Stimulated activated CD8-positive, alpha-beta memory T cell treated with anti-CD3 and anti-CD28 coated beads, Interleukin-12 subunit alpha, Interleukin-12 subunit beta, amount 100 ng/mL, for 24 hours (primary cell): Measurements from ENCODE around the gene CCIN.
"Not testable (repeated sequence)": the region's sequence is repeated elsewhere in the genome, so short reads cannot be mapped to it uniquely, and the experiment has no call there.

Source experiments
- DNase-seq: peaks from one replicate; pipeline ENCODE4 v3.0.0-alpha.2; 2020; ENCODE audit errors: extremely low read depth

CCIN gene

GRCh38 chr9:36169166-36169565, at the start of gene CCIN:
TSS of gene CCIN (plus strand) at chr9:36169388. CDS start at chr9:36169503, 115 bp downstream.
- DNase-seq: no peak

GRCh38 chr9:36119476-36119875, 49.7 kb upstream of the CCIN start:
- no peak for DNase-seq

GRCh38 chr9:36120705-36121104, 48.5 kb upstream of the CCIN start:
- DNase-seq: no peak

GRCh38 chr9:36121971-36122370, 47.2 kb upstream of the CCIN start:
- DNase-seq: no peak

DNA sequence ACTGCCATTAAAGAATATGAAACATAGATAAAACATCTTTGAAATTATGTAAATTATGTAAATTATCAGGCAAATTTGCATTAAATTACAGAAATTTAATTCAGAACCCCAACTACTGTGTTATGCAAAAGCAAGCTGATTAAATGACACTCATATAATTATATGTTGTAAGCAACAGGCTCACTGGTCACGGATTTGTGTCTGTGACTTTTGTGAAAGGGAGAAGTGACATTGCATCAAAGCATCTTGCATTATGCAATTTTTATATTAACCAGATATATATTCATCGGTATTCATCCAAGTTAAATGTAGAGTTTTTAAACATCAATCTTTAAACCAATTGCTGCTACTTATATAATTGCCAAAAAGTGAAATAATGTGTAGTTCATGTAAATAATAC, 45.7 kb upstream of the CCIN start:
- DNase-seq: no peak

DNA sequence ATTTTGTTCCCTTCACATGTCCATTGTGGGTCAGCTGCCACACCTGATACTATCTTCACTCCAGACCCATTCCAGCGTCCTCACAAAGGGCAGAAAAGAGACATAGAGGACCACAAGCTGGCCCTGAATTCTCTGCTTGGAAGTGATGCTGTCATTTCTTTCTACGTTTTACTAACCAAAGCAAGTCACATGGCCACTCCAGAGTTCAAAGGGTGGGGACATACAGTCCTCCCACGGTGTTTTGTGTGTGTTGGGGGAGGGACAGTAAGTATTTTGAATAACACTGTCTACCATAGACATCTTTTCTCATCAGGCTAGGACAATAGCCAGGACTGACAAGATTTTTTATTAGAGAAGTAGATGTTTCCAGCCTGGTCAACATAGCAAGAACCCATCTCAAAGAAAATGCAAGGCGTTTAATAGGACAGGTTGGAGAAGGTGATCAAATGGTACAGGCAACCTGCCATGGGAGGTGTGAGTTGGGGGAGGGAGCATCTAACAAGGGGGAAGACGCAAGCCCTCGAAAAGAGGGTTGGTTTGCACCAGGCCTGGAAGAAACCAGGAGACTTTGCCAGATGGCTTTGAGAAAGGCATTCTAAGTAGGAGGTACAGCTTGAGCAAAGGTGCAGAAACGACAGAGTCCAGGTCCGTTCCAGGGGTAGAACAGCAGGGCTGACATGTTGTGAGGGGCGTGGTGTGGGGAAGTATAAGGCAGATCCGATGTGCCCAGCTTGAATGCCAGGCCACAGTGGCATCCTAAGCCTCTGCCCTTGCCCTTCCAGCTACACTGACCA, 43.9 kb upstream of the CCIN start:
- DNase-seq: no peak

GRCh38 chr9:36126016-36126730, 43.0 kb upstream of the CCIN start:
- no peak for DNase-seq

- DNase-seq: no peak
Observed at GRCh38 chr9:36127652-36128244, 41.4 kb upstream of the CCIN start.

- DNase-seq: no peak
Observed at GRCh38 chr9:36128349-36128748, 40.8 kb upstream of the CCIN start.

DNA sequence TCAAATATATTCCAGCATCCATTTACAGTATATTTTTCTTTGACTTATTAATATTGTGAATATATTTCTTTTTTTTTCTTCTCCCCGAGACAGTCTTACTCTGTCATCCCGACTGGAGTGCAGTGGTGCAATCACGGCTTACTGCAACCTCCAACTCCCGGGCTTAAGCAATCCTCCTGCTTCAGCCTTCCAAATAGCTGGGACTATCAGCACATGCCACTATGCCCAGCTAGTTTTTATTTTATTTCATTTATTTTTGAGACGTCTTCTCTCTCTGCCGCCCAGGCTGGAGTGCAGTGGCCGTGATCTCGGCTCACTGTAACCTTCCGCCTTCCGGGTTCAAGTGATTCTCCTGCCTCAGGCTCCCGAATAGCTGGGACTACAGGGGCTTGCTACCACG, 40.0 kb upstream of the CCIN start:
- no peak for DNase-seq

DNA sequence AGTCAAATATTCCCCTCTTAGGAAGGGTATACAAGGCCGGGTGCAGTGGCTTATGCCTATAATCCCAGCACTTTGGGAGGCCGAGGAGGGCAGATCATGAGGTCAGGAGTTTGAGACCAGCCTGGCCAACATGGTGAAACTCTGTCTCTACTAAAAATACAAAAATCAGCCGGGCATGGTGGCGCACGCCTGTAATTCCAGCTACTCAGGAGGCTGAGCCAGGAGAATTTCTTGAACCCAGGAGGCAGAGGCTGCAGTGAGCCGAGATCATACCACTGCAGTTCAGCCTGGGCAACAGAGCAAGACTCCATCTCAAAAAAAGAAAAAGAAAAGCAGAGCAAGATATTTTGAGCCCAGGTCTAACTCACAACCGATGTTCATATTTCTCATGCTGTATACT, 37.5 kb upstream of the CCIN start:
- DNase-seq: not testable (repeated sequence)

GRCh38 chr9:36132086-36132485, 37.1 kb upstream of the CCIN start:
- no peak for DNase-seq

DNA sequence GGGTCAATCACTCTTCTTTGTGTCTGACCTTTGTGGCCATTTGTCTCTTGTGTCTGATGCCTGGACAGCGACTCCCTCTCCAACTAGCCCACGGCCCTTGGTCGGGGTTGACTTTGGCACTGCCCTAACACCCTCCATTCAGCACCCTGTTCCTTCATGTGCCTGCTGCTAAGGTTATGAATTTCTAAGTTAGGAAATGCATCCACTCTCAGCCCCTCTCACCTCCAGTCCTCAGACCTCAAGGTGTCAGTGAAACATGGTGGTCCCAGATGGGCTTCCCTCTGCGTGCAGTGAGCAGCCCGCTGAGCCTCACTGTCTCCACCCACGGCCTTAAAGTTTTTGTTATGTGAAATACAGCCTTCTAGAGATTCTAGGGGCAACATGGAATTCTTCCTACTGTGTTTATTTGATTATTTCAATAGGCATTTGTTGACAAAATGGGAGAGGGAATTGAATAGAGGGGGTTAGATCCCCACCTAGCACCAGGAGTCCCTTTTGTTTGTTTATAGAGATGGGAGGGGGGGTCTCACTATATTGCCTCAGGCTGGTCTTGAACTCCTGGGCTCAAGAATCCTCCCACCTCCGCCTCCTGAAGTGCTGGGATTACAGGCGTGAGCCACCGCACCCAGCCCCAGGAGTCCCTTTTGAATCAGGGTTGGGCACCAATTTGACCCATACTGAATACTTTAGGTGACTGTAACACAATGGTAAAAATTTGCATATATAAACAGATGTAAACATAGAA, 34.3 kb upstream of the CCIN start:
- no peak for DNase-seq

- no peak for DNase-seq
Observed at GRCh38 chr9:36135741-36136271, 33.4 kb upstream of the CCIN start.

DNA sequence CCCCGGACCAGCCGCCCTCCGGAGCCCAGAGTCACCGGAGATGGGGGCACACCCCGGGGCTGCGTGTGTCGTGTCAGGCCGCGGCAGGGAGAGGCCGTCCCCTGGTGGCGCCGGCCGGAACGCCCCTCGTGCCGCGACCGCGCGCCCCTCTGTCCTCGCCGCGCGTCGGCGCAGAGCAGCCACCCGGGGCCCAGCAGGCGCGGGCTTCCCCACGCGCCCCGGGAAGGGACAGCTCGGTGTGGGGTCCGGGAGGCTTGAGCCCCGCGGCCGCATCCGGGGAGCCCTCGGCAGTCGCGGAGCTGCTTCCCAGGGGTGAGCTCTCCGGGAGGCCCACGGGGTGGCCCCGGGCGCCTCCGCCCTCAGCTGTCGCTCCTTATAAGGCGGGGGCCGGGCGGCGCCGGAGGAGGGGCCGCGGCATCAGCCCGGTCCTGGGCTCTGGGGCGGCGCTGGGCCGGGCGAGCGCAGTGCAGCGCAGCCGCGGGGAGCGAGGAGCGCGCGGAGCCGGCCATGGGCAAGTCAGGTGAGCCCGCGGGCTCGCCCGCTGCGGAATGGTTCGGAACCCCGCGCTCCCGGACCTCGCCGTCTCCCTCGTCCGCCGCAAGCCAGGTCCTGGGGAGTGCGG, 32.8 kb upstream of the CCIN start, which contains the start of gene GLIPR2:
Gene GLIPR2, plus strand, starts transcription at position 462 of the 622 bp plus-strand sequence. Its CDS starts 46 bp downstream, at position 508.
- DNase-seq: peak; percentile 37

- DNase-seq: no peak
Observed at GRCh38 chr9:36136894-36137391, 32.2 kb upstream of the CCIN start.

DNA sequence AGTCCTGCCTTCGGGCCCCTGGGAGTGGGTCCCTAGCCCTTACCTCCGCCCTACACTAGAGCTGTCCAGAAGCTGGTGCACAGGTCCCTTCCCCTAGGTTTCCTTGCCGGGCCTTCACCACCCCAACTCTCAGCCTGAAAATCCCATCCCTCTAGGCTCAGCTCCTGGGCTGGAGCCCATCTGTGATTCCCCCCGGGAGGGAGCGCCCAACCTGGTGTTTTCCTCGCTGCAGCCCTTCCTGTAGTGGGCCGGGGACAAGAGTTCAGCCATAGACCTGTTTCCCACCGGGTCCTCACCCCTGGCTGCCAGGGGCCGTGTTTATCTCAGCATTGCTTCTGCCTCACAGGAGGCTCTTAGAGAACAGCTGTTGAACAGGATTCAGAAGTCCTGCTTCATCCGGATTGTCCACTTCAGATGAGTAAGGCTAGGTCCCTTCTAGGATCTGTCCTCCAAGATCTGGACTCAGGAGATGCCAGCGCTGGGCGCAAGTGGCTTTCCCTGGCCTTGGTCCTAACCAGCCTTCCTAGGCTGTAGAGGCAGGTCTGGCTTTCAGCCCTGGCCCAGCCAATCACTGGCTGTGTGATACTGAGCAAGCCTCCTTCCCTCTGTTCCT, 31.7 kb upstream of the CCIN start:
- no peak for DNase-seq

DNA sequence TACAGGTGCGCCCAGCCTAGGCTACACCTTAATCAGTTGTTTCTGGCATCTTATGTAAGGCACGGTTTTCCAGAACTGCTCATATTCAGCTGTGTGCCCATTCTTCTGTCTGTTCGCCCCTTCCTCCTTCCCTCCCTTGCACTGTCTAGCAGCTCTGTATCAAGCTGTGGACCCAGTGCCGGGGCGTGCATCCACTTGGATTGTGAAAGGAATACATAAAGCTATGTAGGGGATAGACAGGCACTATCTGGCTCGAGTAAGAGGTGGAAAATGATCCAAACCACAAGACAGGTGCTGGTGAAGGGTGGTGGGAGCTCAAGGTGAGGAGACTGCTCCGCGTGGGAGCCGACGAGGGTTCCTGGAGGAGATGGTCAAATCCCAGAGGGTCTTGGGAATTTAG, 30.7 kb upstream of the CCIN start:
- no peak for DNase-seq

DNA sequence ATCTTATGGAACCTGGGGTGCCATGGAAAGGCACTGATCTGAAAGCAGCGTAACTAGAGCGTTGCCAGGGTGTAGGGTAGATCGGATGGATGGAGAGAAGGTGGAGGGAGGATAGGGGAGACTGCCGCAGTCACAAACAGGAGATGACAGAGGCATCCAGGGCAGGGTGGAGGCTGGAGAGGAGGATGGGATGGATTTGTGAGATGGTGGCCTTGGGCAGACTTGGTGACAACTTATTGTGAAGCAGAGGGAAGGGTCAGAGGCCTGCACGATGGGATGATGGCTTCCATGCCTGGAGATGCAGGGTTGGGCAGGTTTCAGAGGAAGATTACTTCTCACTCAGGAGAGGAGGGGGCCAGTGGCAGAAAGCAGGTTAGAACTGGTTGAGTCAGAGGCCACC, 30.3 kb upstream of the CCIN start:
- no peak for DNase-seq
